H1 (cell line): ENCODE data around the gene SPN. TPM values are rescaled to one million over a fixed set of nuclear protein-coding genes. Genes with fewer than 3 reads are reported as not detected.

Experiments
- RBBP5 ChIP-seq: IDR thresholded peaks from 2 replicates; pipeline ENCODE4 v1.7.1; 2012; ENCODE audit warnings: low read depth, mild to moderate bottlenecking, inconsistent platforms, low read length, moderate library complexity, borderline replicate concordance
- SP1 ChIP-seq: IDR thresholded peaks from 2 replicates; pipeline ENCODE4 v1.6.1; 2011; ENCODE audit warnings: low read depth, low read length
- SUZ12 ChIP-seq: fragments of 200-600 bp; sonication (generic); IDR thresholded peaks from 2 replicates; pipeline ENCODE4 v1.6.1; 2012; ENCODE audit warnings: mild to moderate bottlenecking, inconsistent platforms, low read length, moderate library complexity, mixed read lengths
- TAF1 ChIP-seq: IDR thresholded peaks from 2 replicates; pipeline ENCODE4 v1.6.1; 2011; ENCODE audit warnings: mild to moderate bottlenecking, low read depth, low read length
- polyA plus RNA-seq, 7 experiments: library from polyadenylated mRNA; depleted of rRNA in 3 of 7; stranded (reverse) in 5 of 7; unstranded in 2 of 7; fragments of >200 nt in 5 of 7; fragments of 200-250 nt in 2 of 7; gene quantifications; 1 replicate in 5 of 7; 2 replicates in 1 of 7; 4 replicates in 1 of 7; pipeline versions ENCODE4 v1.2.1 to v1.2.3, GENCODE V29; 2011 to 2013; ENCODE audit warnings: missing spikeins in 2 of 7, mixed read lengths in 2 of 7
- total RNA-seq: library from RNA; stranded (reverse); fragmentation: NEBNext Ultra II Directional; extraction: Animal tissue kit (Norgen Biotek cat#: 25700); gene quantifications from 2 replicates; pipeline ENCODE4 v1.2.1, GENCODE V29; 2021
- TF ChIP-seq, protein P1 (sequence below): fragments of 300-600 bp; sonication (generic); IDR thresholded peaks from 2 replicates; pipeline ENCODE4 v1.7.1; 2012; ENCODE audit warnings: low read length, moderate library complexity, mild to moderate bottlenecking, inconsistent platforms; ENCODE audit not compliant: insufficient replicate concordance
- TF ChIP-seq, protein P2 (sequence below): IDR thresholded peaks from 2 replicates; pipeline ENCODE4 v1.6.1; 2011; ENCODE audit warnings: low read length, improper control_type of control experiment

SPN gene
- total and polyA plus RNA-seq, 2 of the 8 experiments (the other 6 are each of a cell fraction or from before 2014, with no cell fraction given), result 1.5 to 1.8 TPM

DNA sequence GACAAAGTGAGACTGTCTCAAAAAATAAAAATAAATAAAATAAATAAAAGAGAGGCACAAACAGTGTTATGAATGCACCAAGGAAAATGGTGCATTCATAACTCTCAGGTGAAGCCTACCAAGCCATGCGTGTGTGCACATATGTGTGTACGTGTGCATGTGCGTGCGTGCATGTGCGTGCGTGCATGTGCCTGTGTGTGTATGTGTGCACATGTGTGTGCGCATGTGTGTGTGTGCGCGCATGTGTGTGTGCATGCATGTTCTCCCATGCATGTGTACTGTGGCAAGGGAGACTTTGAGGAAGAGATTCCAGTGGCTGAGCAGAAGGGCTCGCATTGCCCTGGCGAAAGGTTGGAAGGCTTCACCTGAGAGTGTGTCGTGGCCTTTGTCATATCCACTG, 4.7 kb downstream of the SPN start (continued):
- TF ChIP-seq, protein P1, sequence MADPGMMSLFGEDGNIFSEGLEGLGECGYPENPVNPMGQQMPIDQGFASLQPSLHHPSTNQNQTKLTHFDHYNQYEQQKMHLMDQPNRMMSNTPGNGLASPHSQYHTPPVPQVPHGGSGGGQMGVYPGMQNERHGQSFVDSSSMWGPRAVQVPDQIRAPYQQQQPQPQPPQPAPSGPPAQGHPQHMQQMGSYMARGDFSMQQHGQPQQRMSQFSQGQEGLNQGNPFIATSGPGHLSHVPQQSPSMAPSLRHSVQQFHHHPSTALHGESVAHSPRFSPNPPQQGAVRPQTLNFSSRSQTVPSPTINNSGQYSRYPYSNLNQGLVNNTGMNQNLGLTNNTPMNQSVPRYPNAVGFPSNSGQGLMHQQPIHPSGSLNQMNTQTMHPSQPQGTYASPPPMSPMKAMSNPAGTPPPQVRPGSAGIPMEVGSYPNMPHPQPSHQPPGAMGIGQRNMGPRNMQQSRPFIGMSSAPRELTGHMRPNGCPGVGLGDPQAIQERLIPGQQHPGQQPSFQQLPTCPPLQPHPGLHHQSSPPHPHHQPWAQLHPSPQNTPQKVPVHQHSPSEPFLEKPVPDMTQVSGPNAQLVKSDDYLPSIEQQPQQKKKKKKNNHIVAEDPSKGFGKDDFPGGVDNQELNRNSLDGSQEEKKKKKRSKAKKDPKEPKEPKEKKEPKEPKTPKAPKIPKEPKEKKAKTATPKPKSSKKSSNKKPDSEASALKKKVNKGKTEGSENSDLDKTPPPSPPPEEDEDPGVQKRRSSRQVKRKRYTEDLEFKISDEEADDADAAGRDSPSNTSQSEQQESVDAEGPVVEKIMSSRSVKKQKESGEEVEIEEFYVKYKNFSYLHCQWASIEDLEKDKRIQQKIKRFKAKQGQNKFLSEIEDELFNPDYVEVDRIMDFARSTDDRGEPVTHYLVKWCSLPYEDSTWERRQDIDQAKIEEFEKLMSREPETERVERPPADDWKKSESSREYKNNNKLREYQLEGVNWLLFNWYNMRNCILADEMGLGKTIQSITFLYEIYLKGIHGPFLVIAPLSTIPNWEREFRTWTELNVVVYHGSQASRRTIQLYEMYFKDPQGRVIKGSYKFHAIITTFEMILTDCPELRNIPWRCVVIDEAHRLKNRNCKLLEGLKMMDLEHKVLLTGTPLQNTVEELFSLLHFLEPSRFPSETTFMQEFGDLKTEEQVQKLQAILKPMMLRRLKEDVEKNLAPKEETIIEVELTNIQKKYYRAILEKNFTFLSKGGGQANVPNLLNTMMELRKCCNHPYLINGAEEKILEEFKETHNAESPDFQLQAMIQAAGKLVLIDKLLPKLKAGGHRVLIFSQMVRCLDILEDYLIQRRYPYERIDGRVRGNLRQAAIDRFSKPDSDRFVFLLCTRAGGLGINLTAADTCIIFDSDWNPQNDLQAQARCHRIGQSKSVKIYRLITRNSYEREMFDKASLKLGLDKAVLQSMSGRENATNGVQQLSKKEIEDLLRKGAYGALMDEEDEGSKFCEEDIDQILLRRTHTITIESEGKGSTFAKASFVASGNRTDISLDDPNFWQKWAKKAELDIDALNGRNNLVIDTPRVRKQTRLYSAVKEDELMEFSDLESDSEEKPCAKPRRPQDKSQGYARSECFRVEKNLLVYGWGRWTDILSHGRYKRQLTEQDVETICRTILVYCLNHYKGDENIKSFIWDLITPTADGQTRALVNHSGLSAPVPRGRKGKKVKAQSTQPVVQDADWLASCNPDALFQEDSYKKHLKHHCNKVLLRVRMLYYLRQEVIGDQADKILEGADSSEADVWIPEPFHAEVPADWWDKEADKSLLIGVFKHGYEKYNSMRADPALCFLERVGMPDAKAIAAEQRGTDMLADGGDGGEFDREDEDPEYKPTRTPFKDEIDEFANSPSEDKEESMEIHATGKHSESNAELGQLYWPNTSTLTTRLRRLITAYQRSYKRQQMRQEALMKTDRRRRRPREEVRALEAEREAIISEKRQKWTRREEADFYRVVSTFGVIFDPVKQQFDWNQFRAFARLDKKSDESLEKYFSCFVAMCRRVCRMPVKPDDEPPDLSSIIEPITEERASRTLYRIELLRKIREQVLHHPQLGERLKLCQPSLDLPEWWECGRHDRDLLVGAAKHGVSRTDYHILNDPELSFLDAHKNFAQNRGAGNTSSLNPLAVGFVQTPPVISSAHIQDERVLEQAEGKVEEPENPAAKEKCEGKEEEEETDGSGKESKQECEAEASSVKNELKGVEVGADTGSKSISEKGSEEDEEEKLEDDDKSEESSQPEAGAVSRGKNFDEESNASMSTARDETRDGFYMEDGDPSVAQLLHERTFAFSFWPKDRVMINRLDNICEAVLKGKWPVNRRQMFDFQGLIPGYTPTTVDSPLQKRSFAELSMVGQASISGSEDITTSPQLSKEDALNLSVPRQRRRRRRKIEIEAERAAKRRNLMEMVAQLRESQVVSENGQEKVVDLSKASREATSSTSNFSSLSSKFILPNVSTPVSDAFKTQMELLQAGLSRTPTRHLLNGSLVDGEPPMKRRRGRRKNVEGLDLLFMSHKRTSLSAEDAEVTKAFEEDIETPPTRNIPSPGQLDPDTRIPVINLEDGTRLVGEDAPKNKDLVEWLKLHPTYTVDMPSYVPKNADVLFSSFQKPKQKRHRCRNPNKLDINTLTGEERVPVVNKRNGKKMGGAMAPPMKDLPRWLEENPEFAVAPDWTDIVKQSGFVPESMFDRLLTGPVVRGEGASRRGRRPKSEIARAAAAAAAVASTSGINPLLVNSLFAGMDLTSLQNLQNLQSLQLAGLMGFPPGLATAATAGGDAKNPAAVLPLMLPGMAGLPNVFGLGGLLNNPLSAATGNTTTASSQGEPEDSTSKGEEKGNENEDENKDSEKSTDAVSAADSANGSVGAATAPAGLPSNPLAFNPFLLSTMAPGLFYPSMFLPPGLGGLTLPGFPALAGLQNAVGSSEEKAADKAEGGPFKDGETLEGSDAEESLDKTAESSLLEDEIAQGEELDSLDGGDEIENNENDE, result no peak
- TF ChIP-seq SUZ12, result no peak
- no peak for TF ChIP-seq TAF1
- TF ChIP-seq, protein P2, sequence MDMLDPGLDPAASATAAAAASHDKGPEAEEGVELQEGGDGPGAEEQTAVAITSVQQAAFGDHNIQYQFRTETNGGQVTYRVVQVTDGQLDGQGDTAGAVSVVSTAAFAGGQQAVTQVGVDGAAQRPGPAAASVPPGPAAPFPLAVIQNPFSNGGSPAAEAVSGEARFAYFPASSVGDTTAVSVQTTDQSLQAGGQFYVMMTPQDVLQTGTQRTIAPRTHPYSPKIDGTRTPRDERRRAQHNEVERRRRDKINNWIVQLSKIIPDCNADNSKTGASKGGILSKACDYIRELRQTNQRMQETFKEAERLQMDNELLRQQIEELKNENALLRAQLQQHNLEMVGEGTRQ, result no peak
- TF ChIP-seq SP1, result no peak
- no peak for TF ChIP-seq RBBP5
